HG03469 (cell line): ENCODE measurements around the gene TEAD1.

Experiments used
- ATAC-seq: cut with Tn5 transposase; IDR thresholded peaks from one replicate; pipeline ENCODE4 v1.9.1; 2021; ENCODE audit warnings: mild to moderate bottlenecking, moderate library complexity, moderate number of reproducible peaks; ENCODE audit not compliant: unreplicated experiment

The TEAD1 gene

GRCh38 chr11:12685229-12685628, 11.0 kb downstream of the TEAD1 start:
- ATAC-seq, result no peak

- no peak for ATAC-seq
These were observed 12.2 kb downstream of the TEAD1 start for GRCh38 chr11:12686246-12687060.

DNA sequence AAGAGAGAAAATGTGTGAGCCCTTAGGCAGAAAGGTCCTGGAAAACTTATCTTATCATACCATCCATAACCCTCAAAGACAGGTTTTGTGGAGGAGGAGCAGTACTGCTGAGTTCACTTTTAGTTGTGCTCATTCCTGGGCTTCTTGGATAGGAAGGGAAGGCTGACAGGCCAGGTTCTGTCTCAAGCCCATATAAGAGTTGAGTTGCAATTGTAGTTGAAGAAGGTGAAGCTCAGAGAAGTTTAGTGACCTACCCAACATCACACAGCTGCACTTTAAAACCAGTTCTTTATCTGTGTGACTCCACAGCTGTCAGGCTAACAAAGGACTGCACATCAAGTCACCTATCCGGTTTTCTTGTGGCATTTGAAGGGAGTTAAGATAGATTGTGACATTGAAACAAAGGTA, 13.0 kb downstream of the TEAD1 start:
- no peak for ATAC-seq

- no peak for ATAC-seq
These were observed 13.5 kb downstream of the TEAD1 start for GRCh38 chr11:12687740-12688139.

DNA sequence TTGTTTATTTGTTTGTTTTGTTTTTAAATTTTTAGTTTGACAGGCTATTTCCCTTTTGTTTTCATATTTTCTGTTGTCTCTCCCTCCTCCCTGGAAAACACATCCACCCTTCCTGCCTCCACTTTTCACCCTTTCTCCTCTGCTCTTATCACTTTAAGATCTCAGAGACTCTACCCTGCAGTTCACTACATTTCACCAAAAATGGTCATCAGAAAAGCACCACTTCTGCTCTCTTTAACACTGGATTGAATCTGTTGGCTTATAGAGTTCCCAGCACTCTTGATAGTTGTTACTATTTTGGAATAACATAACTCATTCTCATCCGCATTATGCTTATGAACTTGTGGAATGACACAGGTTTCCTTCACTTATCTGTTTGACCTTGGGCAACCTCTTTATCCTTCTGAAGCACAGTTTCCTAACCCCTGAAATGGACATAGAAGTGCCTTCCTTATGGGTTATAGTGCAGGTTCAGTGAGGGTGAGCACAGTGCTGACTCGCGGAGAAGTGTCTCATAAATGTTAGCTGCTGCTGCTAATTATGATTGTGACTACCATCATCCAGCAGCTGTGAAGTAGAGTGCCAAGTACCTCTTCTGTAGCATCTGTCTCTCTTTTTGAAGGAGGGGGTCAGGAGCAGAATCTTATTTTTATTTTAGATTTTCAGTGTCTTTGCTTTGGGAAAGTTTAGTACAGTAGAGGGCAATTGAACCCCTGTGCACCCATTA, 15.0 kb downstream of the TEAD1 start:
- ATAC-seq, result no peak

DNA sequence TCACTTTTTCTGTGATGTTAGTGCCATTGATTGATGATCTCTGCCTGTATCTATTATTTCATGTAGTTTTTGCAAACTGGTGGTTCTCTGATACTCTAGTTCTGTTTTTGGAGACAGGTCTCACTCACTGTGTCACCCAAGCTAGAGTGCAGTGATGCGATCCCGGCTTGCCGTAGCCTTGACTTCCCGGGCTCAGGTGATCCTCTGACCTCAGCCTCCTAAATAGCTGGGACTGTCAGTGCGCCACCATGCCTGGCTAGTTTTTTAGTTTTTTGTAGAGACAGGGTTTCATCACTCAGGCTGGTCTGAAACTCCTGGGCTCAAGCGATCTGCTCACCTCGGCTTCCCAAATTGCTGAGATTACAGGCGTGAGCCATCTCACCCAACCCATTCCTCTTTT, 16.4 kb downstream of the TEAD1 start:
- no peak for ATAC-seq

DNA sequence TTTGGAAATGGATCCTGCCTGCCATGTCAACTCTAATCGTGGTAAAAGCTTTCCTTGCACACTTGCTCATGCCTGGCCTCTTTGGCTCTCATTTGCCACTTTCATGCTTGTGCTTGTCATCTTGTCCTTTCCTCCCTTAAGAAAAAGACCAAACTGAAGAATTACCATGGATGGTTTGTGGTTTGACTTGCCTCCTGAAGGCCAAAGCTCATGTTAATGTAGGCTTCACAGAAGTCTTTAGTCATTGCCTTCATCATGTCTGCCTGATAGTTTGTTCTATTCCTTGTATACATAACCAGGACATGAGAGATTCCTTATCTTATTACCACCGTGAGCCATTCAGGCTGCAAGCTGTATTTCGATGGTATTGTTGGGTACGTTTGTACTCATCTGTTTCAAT, 17.3 kb downstream of the TEAD1 start:
- ATAC-seq, result no peak

DNA sequence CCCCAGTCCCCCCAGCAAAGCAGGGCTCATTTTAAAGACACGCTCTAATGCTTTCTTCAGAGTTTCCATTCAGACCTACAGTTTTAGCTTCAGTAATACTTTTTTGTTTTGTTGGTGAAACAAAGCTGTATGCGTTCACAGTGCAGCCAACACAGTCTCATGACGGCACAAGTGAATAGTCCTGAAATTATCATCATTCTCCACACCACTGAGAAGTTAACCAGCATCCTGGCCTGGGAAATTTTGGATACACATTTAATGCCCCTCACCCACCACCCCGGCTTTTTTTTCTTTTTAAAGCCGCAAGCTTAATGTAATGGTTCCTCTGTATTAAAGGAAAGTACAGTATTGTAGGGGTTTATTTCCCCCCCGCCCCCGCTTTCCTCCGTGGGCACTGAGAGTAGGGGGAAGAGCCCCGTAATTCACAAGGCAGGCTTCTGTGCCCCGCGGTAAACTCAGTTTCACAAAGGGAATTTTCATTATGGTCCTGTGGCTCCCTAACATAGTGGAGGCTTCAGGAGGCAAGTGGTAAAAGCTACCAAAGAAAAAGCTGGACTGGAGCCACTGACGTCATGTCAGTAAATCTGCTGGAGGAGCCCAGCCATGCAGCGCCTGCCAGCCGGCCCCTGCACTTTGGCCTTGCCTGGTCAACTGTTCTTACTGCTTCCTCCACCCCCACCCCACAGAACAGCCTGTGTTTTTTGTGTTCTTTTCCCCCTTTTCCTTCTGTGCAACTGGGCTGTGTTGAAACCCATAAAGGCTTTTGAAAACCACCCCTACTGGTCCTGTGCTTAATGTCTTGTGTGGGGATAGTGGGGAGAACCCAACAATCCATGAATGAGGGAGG, 18.2 kb downstream of the TEAD1 start:
- ATAC-seq, result no peak

DNA sequence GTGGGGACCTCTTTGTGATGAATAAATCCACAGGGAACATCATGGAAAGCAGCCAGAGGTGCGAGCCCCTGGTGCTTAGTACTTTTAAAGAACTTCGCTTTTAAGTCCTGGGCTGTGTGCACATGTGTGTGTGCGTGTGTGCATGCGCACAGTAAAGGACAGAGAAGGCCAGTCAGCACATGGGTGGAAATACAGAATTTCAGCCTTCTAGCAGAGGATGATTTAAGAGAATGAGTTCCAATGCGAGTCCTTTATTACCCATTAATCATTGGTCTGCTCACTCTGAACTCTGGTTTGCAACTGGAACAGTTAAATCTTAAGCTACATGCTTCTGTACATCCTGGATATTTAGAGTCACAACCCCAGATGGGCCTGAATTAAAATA, 18.9 kb downstream of the TEAD1 start:
- ATAC-seq, result no peak

GRCh38 chr11:12693479-12694182, 19.4 kb downstream of the TEAD1 start:
- no peak for ATAC-seq

DNA sequence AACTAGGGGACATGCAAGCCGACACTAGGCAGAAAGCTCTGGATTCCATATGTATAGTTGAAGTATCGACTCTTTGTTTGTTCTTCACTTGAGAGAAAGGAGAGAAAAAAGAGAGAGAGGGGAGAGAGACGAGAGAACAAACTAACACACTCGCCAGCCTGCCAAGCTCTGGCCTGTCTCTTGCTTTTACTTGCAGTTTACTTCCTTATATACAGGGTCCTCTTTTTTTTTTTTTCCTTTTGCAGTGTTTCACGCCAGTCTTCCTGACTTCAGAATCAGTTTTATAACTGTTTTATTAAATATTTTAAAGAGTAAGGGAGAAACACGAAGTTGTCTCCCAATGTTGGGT, 19.9 kb downstream of the TEAD1 start:
- no peak for ATAC-seq

DNA sequence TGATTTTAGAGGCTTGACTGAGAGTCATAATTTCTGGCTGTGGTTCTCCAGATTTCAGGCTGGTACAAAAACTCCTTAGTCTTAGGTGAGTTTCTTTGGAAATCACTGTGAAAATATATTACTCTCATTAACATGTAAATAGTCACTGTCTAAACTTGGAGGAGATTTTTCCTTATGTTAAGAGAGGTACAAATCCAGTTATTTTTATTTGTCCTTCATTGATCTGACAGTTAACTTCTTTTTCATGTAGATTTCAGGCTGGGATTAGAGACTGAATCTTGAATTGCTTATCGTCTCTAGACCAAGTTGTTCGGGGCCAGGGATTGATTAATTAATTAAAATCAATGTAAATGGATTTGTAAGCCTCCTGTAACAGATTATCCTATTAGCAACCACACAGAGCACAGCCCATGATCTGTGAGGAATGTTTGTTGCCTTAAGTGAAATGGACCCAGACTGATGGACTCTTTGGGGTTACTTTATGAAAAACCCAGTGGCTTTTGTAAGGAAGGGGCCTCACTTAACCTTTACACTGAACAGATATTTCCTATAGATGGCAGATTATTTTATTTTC, 21.1 kb downstream of the TEAD1 start:
- ATAC-seq, result no peak

GRCh38 chr11:12695873-12696272, 21.7 kb downstream of the TEAD1 start:
- ATAC-seq, result no peak

GRCh38 chr11:12696911-12697581, 22.8 kb downstream of the TEAD1 start:
- ATAC-seq, result no peak

- no peak for ATAC-seq
These were observed 23.8 kb downstream of the TEAD1 start for GRCh38 chr11:12698048-12698447.

DNA sequence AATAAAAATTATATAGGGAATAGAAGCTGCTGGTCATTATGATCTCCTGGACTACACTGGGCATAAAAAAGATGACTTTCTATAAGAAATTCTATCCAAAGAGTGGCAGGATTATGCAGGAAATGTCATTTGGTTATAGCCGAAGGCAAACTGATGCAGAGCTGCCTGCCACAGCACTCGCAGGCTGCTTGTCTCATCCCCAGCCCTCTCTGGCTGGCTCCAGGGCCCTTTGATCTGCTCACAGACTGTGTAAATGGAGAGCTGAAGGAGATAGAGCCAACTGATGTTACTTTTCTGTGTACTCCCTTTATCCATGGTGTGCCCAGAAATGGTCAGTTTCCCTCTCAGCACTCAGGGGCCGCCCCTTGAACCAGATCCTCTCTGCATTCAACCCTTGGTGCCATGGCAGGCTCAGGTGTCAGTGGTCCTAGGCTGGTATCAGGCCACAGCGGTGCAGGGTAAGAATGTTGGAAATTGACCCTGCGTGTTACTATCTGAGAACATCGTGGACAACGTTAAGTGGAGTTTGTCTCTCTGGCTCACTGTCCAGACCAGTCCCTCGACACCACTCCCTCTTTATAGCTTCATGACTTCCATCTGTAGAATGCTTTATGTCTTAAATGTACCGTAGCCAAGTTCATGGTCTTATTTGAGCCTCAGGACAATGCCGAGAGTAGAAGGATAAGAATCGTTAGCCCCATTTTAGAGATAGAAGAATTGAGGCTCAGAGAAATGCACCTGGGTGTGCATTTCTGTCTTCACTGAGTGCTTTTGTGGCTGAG, 27.8 kb downstream of the TEAD1 start:
- ATAC-seq, result no peak

GRCh38 chr11:12702999-12703453, 28.8 kb downstream of the TEAD1 start:
- no peak for ATAC-seq

GRCh38 chr11:12704049-12704448, 29.8 kb downstream of the TEAD1 start:
- ATAC-seq, result no peak

- ATAC-seq, result no peak
These were observed 31.7 kb downstream of the TEAD1 start for GRCh38 chr11:12705874-12706273.
